A549 (cell line): ENCODE data around the gene PNPLA1. TPM values are rescaled to one million over a fixed set of nuclear protein-coding genes. Genes with fewer than 3 reads are reported as not detected.

Source experiments
- ATAC-seq, 2 experiments: fragments of 200-7000 bp in 1 of 2; fragments of >200 bp in 1 of 2; cut with Nextera tagmentation in 1 of 2; cut with Tn5 transposase in 1 of 2; 3 replicates each; pipeline versions ENCODE4 v1.8.0 to v1.9.1; 2018 to 2020; ENCODE audit warnings: mild to moderate bottlenecking in 1 of 2, moderate library complexity in 1 of 2
- CTCF ChIA-PET: fragments of 300-600 bp; sonication (Branson Sonifier 250); formaldehyde crosslinking; extraction: SDS; loops from one replicate; lab custom pipeline; 2021; ENCODE audit warnings: antibody characterized with exemption, inconsistent platforms; lab: Yijun Ruan, JAX
- POLR2A ChIA-PET: fragments of 350-600 bp; formaldehyde crosslinking; extraction: SDS; loops from one replicate; lab custom pipeline; 2021; ENCODE audit warnings: antibody characterized with exemption, inconsistent platforms; lab: Yijun Ruan, JAX
- DNase-seq, 2 experiments: peaks; one replicate each; pipeline versions ENCODE4 v3.0.0 to v3.0.0-alpha.2; 2011 to 2016; ENCODE audit warnings: low read depth in 1 of 2, low spot score in 1 of 2
- FAIRE-seq: peaks from 2 replicates; lab custom pipeline; 2011; peaks lifted over from hg19 to GRCh38; lab: Jason Lieb, UNC
- H3K27ac ChIP-seq, 2 experiments: fragments of >200 bp; sonication (Bioruptor Twin); formaldehyde crosslinking; 3 replicates each; pipeline ENCODE4 v1.5.1; 2016 to 2017
- H3K4me1 ChIP-seq: fragments of >200 bp; sonication (Bioruptor Twin); formaldehyde crosslinking; 3 replicates; pipeline ENCODE4 v1.6.1; 2016
- H3K4me2 ChIP-seq: fragments of >200 bp; sonication (Bioruptor Twin); formaldehyde crosslinking; 3 replicates; pipeline ENCODE4 v1.6.1; 2016
- H3K4me3 ChIP-seq: fragments of >200 bp; sonication (Bioruptor Twin); formaldehyde crosslinking; 3 replicates; pipeline ENCODE4 v1.5.1; 2016
- H3K9me3 ChIP-seq: fragments of >200 bp; sonication (Bioruptor Twin); formaldehyde crosslinking; 3 replicates; pipeline ENCODE4 v1.6.1; 2016
- BHLHE40 ChIP-seq: IDR thresholded peaks from 2 replicates; pipeline ENCODE4 v1.6.1; 2012; ENCODE audit warnings: low read depth, low read length, inconsistent platforms
- CBX2 ChIP-seq: fragments of 200-600 bp; sonication (generic); IDR thresholded peaks from 2 replicates; pipeline ENCODE4 v1.6.1; 2016; ENCODE audit warnings: low read depth, mild to moderate bottlenecking, borderline replicate concordance
- FOSB ChIP-seq: fragments of 250-450 bp; sonication (Bioruptor Pico); IDR thresholded peaks from 2 replicates; pipeline ENCODE4 v1.5.0; 2020; ENCODE audit warnings: mild to moderate bottlenecking, moderate library complexity
- FOSL2 ChIP-seq, 2 experiments: fragments of 450-650 bp in 1 of 2; fragments of >200 bp in 1 of 2; sonication (Bioruptor Twin) in 1 of 2; formaldehyde crosslinking; IDR thresholded peaks; 2 replicates each; pipeline versions ENCODE4 v1.5.0 to v1.6.1; 2016 to 2020; ENCODE audit warnings: mild to moderate bottlenecking in 1 of 2, moderate library complexity in 1 of 2
- FOXS1 ChIP-seq: fragments of 250-450 bp; sonication (Bioruptor Pico); IDR thresholded peaks from 2 replicates; pipeline ENCODE4 v1.5.0; 2020; ENCODE audit warnings: mild to moderate bottlenecking, moderate library complexity
- HDAC2 ChIP-seq: fragments of 200-600 bp; sonication (generic); IDR thresholded peaks from 2 replicates; pipeline ENCODE4 v1.6.1; 2016
- HEYL ChIP-seq: fragments of 250-450 bp; sonication (Bioruptor Pico); IDR thresholded peaks from 2 replicates; pipeline ENCODE4 v1.8.0; 2021; ENCODE audit warnings: mild to moderate bottlenecking, moderate library complexity
- HOXB13 ChIP-seq: fragments of 250-450 bp; sonication (Bioruptor Pico); IDR thresholded peaks from 2 replicates; pipeline ENCODE4 v1.5.0; 2020; ENCODE audit warnings: low read depth, mild to moderate bottlenecking, moderate library complexity
- HOXB5 ChIP-seq: fragments of 250-450 bp; sonication (Bioruptor Pico); IDR thresholded peaks from 2 replicates; pipeline ENCODE4 v1.5.0; 2020; ENCODE audit warnings: mild to moderate bottlenecking, moderate library complexity
- JUNB ChIP-seq: fragments of >200 bp; sonication (Bioruptor Twin); formaldehyde crosslinking; IDR thresholded peaks from 2 replicates; pipeline ENCODE4 v1.6.1; 2016
- MAZ ChIP-seq: fragments of 150-350 bp; IDR thresholded peaks from 2 replicates; pipeline ENCODE4 v1.6.1; 2014; ENCODE audit warnings: antibody characterized with exemption, low read depth, low read length, borderline replicate concordance
- MYC ChIP-seq: IDR thresholded peaks from 2 replicates; pipeline ENCODE4 v1.6.1; 2012; ENCODE audit warnings: mild to moderate bottlenecking, inconsistent platforms, low read length, improper control_type of control experiment, borderline replicate concordance
- NFE2L2 ChIP-seq: fragments of 150-350 bp; conservative IDR thresholded peaks from 2 replicates; pipeline ENCODE4 v1.6.1; 2014; ENCODE audit warnings: low read length
- NPAS2 ChIP-seq: fragments of 250-450 bp; sonication (Bioruptor Pico); IDR thresholded peaks from 2 replicates; pipeline ENCODE4 v1.8.0; 2022; ENCODE audit warnings: mild to moderate bottlenecking, moderate library complexity, borderline replicate concordance
- NR3C1 ChIP-seq: fragments of >200 bp; sonication (Bioruptor Twin); formaldehyde crosslinking; IDR thresholded peaks from 3 replicates; pipeline ENCODE4 v1.6.1; 2017
- RAD21 ChIP-seq, 2 experiments: fragments of >200 bp in 1 of 2; sonication (Bioruptor Twin) in 1 of 2; formaldehyde crosslinking in 1 of 2; IDR thresholded peaks in 1 of 2; conservative IDR thresholded peaks in 1 of 2; 2 replicates in 1 of 2; 3 replicates in 1 of 2; pipeline ENCODE4 v1.6.1; 2012 to 2018; ENCODE audit warnings: inconsistent platforms in 1 of 2
- RARB ChIP-seq: fragments of 250-450 bp; sonication (Bioruptor Pico); IDR thresholded peaks from 2 replicates; pipeline ENCODE4 v1.8.0; 2021; ENCODE audit warnings: mild to moderate bottlenecking, moderate library complexity
- RCOR1 ChIP-seq: fragments of 150-350 bp; IDR thresholded peaks from 2 replicates; pipeline ENCODE4 v1.6.1; 2014; ENCODE audit warnings: antibody characterized with exemption, low read length, low read depth
- SMC3 ChIP-seq: fragments of >200 bp; sonication (Bioruptor Twin); formaldehyde crosslinking; IDR thresholded peaks from 3 replicates; pipeline ENCODE4 v1.6.1; 2018; ENCODE audit warnings: inconsistent platforms
- ZC3H11A ChIP-seq: fragments of 450-650 bp; IDR thresholded peaks from 2 replicates; pipeline ENCODE4 v1.6.1; 2014; ENCODE audit warnings: antibody characterized with exemption, mild to moderate bottlenecking
- WGBS: methylation state at CpG from one replicate; pipeline ENCODE4 v1.1.6; 2017; ENCODE audit errors: missing lambda C conversion rate; 5-methylcytosine and 5-hydroxymethylcytosine counted together
- polyA plus RNA-seq, 4 experiments: library from polyadenylated mRNA; depleted of rRNA in 3 of 4; stranded (reverse); fragments of >200 nt; fragmentation: RNase III in 1 of 4; extraction: RNeasy Plus Mini Kit Qiagen cat#74134 plus additional on column Dnase treatment in 1 of 4; gene quantifications; 2 replicates in 3 of 4; 3 replicates in 1 of 4; pipeline ENCODE4 v1.2.3, GENCODE V29; 2011 to 2017
- TF ChIP-seq, protein P1 (sequence below): fragments of >200 bp; sonication (Bioruptor Twin); formaldehyde crosslinking; IDR thresholded peaks from 3 replicates; pipeline ENCODE4 v1.5.1; 2016
- TF ChIP-seq, protein P2 (sequence below): fragments of 150-350 bp; IDR thresholded peaks from 2 replicates; pipeline ENCODE4 v1.6.1; 2014; ENCODE audit warnings: low read depth, mild to moderate bottlenecking, low read length
- TF ChIP-seq, protein P3 (sequence below): IDR thresholded peaks from 2 replicates; pipeline ENCODE4 v1.6.1; 2012

PNPLA1 gene
- polyA plus RNA-seq, 2 of the 4 experiments (the other 2 are of a cell fraction): 0.09 TPM; not detected in 1

DNA sequence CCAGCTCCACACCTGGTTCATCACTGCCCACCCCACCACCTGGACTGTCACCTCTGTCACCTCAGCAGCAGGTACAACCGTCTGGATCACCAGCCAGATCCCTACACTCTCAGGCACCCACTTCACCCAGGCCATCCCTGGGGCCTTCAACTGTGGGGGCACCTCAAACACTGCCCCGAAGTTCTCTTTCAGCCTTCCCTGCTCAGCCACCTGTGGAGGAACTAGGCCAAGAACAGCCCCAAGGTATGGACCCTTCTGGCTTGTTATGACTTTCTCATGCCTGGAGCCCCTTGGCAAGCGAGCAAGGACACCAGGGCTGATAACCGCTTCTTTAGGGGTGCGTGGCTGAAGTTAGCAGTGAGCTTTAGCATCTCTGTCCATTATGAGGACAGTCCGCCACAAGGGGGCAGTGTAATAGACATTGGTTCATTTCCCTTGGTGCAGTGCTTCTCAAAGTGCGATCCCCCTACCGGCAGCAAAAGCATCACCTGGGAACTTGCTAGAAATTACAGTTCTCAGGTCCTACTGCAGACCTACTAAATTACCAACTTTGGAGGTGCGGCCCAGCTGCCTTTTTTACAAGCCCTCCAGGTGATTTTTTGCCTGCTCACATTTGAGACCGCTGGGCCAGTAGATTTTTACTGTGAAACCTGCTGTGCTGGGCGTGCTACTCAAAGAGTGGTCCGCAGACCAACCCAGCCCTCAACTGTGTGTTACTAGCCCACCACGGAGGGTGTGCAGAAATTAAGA lies 32.5 kb downstream of the PNPLA1 start:
- POLR2A ChIA-PET: no interaction called here
- ATAC-seq (peak; percentile 95 to 99), FAIRE-seq (no peak), DNase-seq (peak; percentile 64 to 90)
- peak; percentile 70 for TF ChIP-seq SMC3
- TF ChIP-seq FOSL2 (IDR thresholded peaks at IDR 0.05): no peak
- TF ChIP-seq FOSL2 (CRISPR knock-in tag; IDR thresholded peaks at IDR 0.05): no peak
- TF ChIP-seq FOXS1 (CRISPR knock-in tag): no peak
- TF ChIP-seq, protein P1, sequence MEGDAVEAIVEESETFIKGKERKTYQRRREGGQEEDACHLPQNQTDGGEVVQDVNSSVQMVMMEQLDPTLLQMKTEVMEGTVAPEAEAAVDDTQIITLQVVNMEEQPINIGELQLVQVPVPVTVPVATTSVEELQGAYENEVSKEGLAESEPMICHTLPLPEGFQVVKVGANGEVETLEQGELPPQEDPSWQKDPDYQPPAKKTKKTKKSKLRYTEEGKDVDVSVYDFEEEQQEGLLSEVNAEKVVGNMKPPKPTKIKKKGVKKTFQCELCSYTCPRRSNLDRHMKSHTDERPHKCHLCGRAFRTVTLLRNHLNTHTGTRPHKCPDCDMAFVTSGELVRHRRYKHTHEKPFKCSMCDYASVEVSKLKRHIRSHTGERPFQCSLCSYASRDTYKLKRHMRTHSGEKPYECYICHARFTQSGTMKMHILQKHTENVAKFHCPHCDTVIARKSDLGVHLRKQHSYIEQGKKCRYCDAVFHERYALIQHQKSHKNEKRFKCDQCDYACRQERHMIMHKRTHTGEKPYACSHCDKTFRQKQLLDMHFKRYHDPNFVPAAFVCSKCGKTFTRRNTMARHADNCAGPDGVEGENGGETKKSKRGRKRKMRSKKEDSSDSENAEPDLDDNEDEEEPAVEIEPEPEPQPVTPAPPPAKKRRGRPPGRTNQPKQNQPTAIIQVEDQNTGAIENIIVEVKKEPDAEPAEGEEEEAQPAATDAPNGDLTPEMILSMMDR: peak; percentile 85
- TF ChIP-seq RAD21 (conservative IDR thresholded peaks at IDR 0.05 in 1 of 2, IDR thresholded peaks at IDR 0.05 in 1 of 2): peak; percentile 57 to 62
- Histone ChIP-seq H3K4me1 (0 out of 3 replicates have a peak, but pooled peaks cover 2% of the 10 kb centered on the region), H3K4me2 (no peak overlapping the region), H3K9me3 (no peaks in the 10 kb centered on the region), H3K4me3 (no peak overlapping the region), H3K27ac (no peak overlapping the region)
- WGBS: 22% methylated on average over 13 of the region's 13 CpGs
- CTCF ChIA-PET: interaction anchor here (0.6 to 4.7 kb wide), 36 partner anchors 9 to 562 kb away, joined by 3 to 73 read pairs (median 5); no protein-coding TSS in a partner anchor

DNA sequence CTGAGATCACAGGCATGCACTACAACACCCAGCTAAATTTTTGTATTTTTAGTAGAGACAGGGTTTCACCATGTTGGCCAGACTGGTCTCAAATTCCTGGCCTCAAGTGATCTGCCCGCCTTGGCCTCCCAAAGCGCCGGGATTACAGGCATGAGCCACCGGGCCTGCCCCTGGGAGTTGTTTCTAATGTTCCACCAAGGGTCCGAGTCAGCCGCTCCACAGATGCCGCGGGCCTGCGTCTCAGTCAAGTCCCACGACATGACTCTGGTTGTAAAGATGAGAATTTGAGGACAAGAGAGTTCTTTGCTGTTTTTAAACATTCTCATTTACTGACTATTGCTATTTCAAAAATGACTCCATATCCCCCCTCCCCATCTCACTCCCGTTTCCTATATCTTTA lies 36.0 kb downstream of the PNPLA1 start:
- no peak for TF ChIP-seq HOXB5
- TF ChIP-seq HOXB13 (CRISPR knock-in tag): no peak
- TF ChIP-seq RAD21 (conservative IDR thresholded peaks at IDR 0.05 in 1 of 2, IDR thresholded peaks at IDR 0.05 in 1 of 2): no peak
- no peak for TF ChIP-seq MAZ
- no peak for TF ChIP-seq NPAS2 (CRISPR knock-in tag)
- no peak for TF ChIP-seq SMC3
- no peak for TF ChIP-seq BHLHE40
- no peak for TF ChIP-seq RARB
- TF ChIP-seq JUNB: no peak
- no peak for TF ChIP-seq FOSB
- TF ChIP-seq FOXS1 (CRISPR knock-in tag): no peak
- TF ChIP-seq HDAC2: no peak
- TF ChIP-seq NR3C1: no peak
- no peak for TF ChIP-seq CBX2
- TF ChIP-seq HEYL (CRISPR knock-in tag): no peak
- no peak for TF ChIP-seq RCOR1
- no peak for TF ChIP-seq ZC3H11A
- TF ChIP-seq, protein P2, sequence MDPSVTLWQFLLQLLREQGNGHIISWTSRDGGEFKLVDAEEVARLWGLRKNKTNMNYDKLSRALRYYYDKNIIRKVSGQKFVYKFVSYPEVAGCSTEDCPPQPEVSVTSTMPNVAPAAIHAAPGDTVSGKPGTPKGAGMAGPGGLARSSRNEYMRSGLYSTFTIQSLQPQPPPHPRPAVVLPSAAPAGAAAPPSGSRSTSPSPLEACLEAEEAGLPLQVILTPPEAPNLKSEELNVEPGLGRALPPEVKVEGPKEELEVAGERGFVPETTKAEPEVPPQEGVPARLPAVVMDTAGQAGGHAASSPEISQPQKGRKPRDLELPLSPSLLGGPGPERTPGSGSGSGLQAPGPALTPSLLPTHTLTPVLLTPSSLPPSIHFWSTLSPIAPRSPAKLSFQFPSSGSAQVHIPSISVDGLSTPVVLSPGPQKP: no peak
- no peak for ATAC-seq
- Histone ChIP-seq H3K9me3 (no peaks in the 10 kb centered on the region), H3K4me3 (no peak overlapping the region), H3K4me2 (no peak overlapping the region), H3K27ac (no peak overlapping the region), H3K4me1 (0 out of 3 replicates have a peak, but pooled peaks cover 2% of the 10 kb centered on the region)
- ChIA-PET POLR2A (no interaction called here), CTCF (interaction anchor here (2.8 kb wide), 1 partner anchor 55 kb away, joined by 13 read pairs; no protein-coding TSS in a partner anchor)
- DNase-seq: no peak
- FAIRE-seq: no peak
- 75% methylated on average over 9 of the region's 11 CpGs for WGBS

DNA sequence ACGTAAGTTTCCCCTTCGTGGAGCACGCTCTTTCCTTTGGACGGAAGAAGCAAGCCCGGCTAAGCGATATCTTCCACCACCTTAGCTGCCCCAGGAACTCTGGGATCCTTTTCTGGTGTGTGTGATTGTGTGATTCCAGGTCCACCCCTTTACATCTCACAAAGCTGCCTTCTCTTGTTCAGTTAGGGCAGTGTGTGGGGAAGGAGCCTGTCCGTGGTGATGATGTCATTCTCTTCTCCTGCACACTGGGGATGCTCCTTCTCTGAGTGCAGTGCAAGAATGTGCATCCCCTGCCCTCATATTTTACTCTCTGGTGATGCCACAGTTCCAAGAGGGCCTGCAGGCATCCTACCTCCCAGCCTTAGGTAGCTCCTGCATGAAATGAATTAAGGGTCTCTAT lies 36.5 kb downstream of the PNPLA1 start:
- TF ChIP-seq MYC (no peak), JUNB (no peak), NFE2L2 (no peak), HOXB5 (no peak)
- TF ChIP-seq, protein P3, sequence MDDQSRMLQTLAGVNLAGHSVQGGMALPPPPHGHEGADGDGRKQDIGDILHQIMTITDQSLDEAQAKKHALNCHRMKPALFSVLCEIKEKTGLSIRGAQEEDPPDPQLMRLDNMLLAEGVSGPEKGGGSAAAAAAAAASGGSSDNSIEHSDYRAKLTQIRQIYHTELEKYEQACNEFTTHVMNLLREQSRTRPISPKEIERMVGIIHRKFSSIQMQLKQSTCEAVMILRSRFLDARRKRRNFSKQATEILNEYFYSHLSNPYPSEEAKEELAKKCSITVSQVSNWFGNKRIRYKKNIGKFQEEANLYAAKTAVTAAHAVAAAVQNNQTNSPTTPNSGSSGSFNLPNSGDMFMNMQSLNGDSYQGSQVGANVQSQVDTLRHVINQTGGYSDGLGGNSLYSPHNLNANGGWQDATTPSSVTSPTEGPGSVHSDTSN: no peak
- H3K4me3 ChIP-seq: no peak overlapping the region
- no peak overlapping the region for H3K4me2 ChIP-seq
- H3K27ac ChIP-seq: no peak overlapping the region
- ATAC-seq: no peak
- no peak for DNase-seq
- H3K9me3 ChIP-seq: no peaks in the 10 kb centered on the region
- 0 out of 3 replicates have a peak, but pooled peaks cover 2% of the 10 kb centered on the region for H3K4me1 ChIP-seq
- CTCF ChIA-PET: interaction anchor here (2.8 kb wide), 1 partner anchor 54 kb away, joined by 13 read pairs; no protein-coding TSS in a partner anchor
- no peak for FAIRE-seq
- WGBS: 85% methylated on average over 7 of the region's 7 CpGs
- POLR2A ChIA-PET: no interaction called here
